Measurements from ENCODE around the gene TCP11L2. TPM values are rescaled to one million over a fixed set of nuclear protein-coding genes. Genes with fewer than 3 reads are reported as not detected.

The TCP11L2 gene
- total and polyA plus RNA-seq, 2 of the 8 experiments (the other 6 are each of a cell fraction or from before 2014, with no cell fraction given) = 2.1 to 7.1 TPM

DNA sequence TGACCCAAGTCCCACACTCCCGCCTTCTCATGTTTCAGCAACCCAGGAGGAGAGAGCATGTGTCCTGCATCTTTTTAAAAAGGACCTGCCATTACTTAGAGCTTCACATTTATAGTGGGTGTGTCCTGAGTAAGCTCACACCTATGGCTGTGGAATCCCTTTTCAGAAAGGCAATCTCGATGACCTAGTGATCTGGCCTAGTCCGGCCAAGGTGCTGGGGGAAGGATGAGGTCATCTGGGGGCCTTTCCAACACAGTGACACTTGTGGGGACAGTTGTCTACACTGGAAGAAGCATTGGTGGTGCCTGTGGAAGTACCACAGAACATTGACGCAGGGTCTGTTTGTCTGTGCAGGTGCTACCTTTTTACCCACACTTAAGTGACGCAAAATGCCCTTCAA lies 8.2 kb downstream of the TCP11L2 start:
- no peak for TF ChIP-seq KDM4A (IDR thresholded peaks at IDR 0.05; ENCODE audit: low read depth, low read length, severe bottlenecking)
- TF ChIP-seq PHF8 (conservative IDR thresholded peaks at IDR 0.05; ENCODE audit: low read depth, low read length) = no peak
- no peak for TF ChIP-seq SIRT6 (IDR thresholded peaks at IDR 0.05; ENCODE audit: low read length)
- no peak for FAIRE-seq
- CTCF ChIA-PET (ENCODE audit: partially characterized antibody) = interaction anchor here (0.9 to 1.5 kb wide), 3 partner anchors 9 to 81 kb away, joined by 3 to 5 read pairs (median 4); no protein-coding TSS in a partner anchor

More for the DNA sequence above, 8.2 kb downstream of the TCP11L2 start:
- Histone ChIP-seq H3K79me2 (ENCODE audit: control insufficient read depth in 1 of 2, insufficient read depth in 2 of 2, low read length in 2 of 2) (no peaks in the 10 kb centered on the region), H2BK12ac (ENCODE audit: low read depth, low read length) (no peak overlapping the region), H4K5ac (ENCODE audit: insufficient read length, low read depth, low read length) (no peak overlapping the region), H3K27ac (ENCODE audit: low read depth, low read length) (no peak overlapping the region), H3K23ac (ENCODE audit: insufficient read length) (no peak overlapping the region), H3K14ac (ENCODE audit: insufficient read length) (no peak overlapping the region), H2AK5ac (ENCODE audit: low read depth, low read length) (no peak overlapping the region), H3K4me2 (ENCODE audit: insufficient read depth in 1 of 2, low read depth in 2 of 2, low read length in 2 of 2) (no peak overlapping the region), H3K18ac (ENCODE audit: extremely low read depth, low read length) (no peak overlapping the region), H2BK5ac (ENCODE audit: low read depth, low read length) (no peak overlapping the region), H4K8ac (ENCODE audit: extremely low read depth, insufficient read depth, low read length) (no peak overlapping the region), H2AFZ (ENCODE audit: low read length) (no peak overlapping the region), H3K36me3 (ENCODE audit: control insufficient read depth in 2 of 4, insufficient read depth in 4 of 4, low read length in 3 of 4) (no peaks in the 10 kb centered on the region), H3K9me3 (ENCODE audit: insufficient read depth in 2 of 2, low read depth in 1 of 2, low read length in 1 of 2) (no peaks in the 10 kb centered on the region), H3K23me2 (ENCODE audit: low read depth, low read length) (no peaks in the 10 kb centered on the region), H2BK120ac (replicated peaks; ENCODE audit: low read depth, low read length) (no peak overlapping the region), H4K20me1 (replicated peaks in 1 of 2; ENCODE audit: control insufficient read depth in 1 of 2, insufficient read depth in 2 of 2, low read length in 2 of 2) (no peaks in the 10 kb centered on the region), H3K9ac (replicated peaks in 1 of 4; ENCODE audit: extremely low read depth in 1 of 4, low read depth in 3 of 4, low read length in 3 of 4) (no peak overlapping the region), H3K4me1 (replicated peaks in 1 of 4; ENCODE audit: control insufficient read depth in 3 of 4, insufficient read depth in 4 of 4, low read length in 3 of 4) (peaks cover 0 to 2% (median under 1%) of the 10 kb centered on the region in 4 experiments; a peak in 1 of 7 replicates), H3K27me3 (replicated peaks in 1 of 4; ENCODE audit: control insufficient read depth in 3 of 4, extremely low read depth in 1 of 4, insufficient read depth in 3 of 4, low read length in 3 of 4) (no peaks in the 10 kb centered on the region), H3K79me1 (ENCODE audit: low read depth, low read length) (no peaks in the 10 kb centered on the region), H2BK20ac (ENCODE audit: low read length) (no peak overlapping the region), H2BK15ac (ENCODE audit: low read length) (no peak overlapping the region), H3K4ac (replicated peaks; ENCODE audit: insufficient read length, low read depth, low read length) (no peak overlapping the region), H3K4me3 (ENCODE audit: extremely low read depth in 1 of 4, insufficient read depth in 2 of 4, low read depth in 3 of 4, low read length in 4 of 4) (no peak overlapping the region), H4K91ac (replicated peaks; ENCODE audit: insufficient read length, low read length) (no peak overlapping the region), H3K56ac (replicated peaks; ENCODE audit: insufficient read length, low read depth, low read length) (no peak overlapping the region)
- no peak for DNase-seq (ENCODE audit: low read depth in 1 of 2, low spot score in 2 of 2)
- 83% methylated on average over 5 of the region's 5 CpGs; no CpG with 5 or more reads in 1 of the 2 experiments for WGBS, 2 experiments (ENCODE audit: extremely low coverage in 1 of 2, insufficient coverage in 1 of 2, insufficient read length in 1 of 2, insufficient replicate concordance in 2 of 2, low coverage in 1 of 2, low lambda C conversion rate in 2 of 2, missing lambda C conversion rate in 1 of 2)
- POLR2A ChIA-PET (ENCODE audit: partially characterized antibody) = no interaction called here
